Suprapubic skin (tissue), 4 donors: ENCODE measurements around the gene NDUFA13. TPM values are rescaled to one million over a fixed set of nuclear protein-coding genes. Genes with fewer than 3 reads are reported as not detected.

Source experiments
- DNase-seq, 2 donors: peaks; one replicate each; pipeline ENCODE4 v3.0.0-alpha.2; 2019; ENCODE audit warnings: low spot score in 2 of 2
- H3K27ac ChIP-seq: fragments of 200-600 bp; sonication (generic); one replicate; pipeline ENCODE4 v1.5.1; 2019
- H3K27me3 ChIP-seq: fragments of 200-600 bp; sonication (generic); one replicate; pipeline ENCODE4 v1.5.1; 2019
- H3K36me3 ChIP-seq: fragments of 200-600 bp; sonication (generic); one replicate; pipeline ENCODE4 v1.5.1; 2019
- H3K4me1 ChIP-seq: fragments of 200-600 bp; sonication (generic); one replicate; pipeline ENCODE4 v1.5.1; 2019
- H3K4me3 ChIP-seq: fragments of 200-600 bp; sonication (generic); one replicate; pipeline ENCODE4 v1.5.1; 2019; ENCODE audit warnings: mild to moderate bottlenecking
- H3K9me3 ChIP-seq: fragments of 200-600 bp; sonication (generic); one replicate; pipeline ENCODE4 v1.5.1; 2019
- EP300 ChIP-seq: sonication (generic); formaldehyde crosslinking; IDR thresholded peaks from one replicate; pipeline ENCODE4 v1.6.1; 2017; ENCODE audit warnings: antibody characterized with exemption
- POLR2A ChIP-seq, 2 donors: fragments of 450-650 bp; IDR thresholded peaks; one replicate each; pipeline ENCODE4 v1.6.1; 2017; ENCODE audit warnings: antibody characterized with exemption in 2 of 2, mild to moderate bottlenecking in 2 of 2, moderate library complexity in 2 of 2
- POLR2AphosphoS5 ChIP-seq, 3 donors: sonication (generic); formaldehyde crosslinking; IDR thresholded peaks; one replicate each; pipeline ENCODE4 v1.6.1; 2017; ENCODE audit warnings: antibody characterized with exemption in 3 of 3
- WGBS: methylation state at CpG from one replicate; pipeline ENCODE4 v1.1.5; 2018; 5-methylcytosine and 5-hydroxymethylcytosine counted together
- total RNA-seq, 4 donors: library from RNA; depleted of rRNA; stranded (reverse); fragments of >200 nt; gene quantifications; one replicate each; pipeline ENCODE4 v1.1.0, GENCODE V29; 2016
- TF ChIP-seq, protein P1 (sequence below), 2 donors: fragments of 200-600 bp in 1 of 2; fragments of 450-650 bp in 1 of 2; sonication (generic) in 1 of 2; IDR thresholded peaks; one replicate each; pipeline ENCODE4 v1.5.1; 2016 to 2019; ENCODE audit warnings: antibody characterized with exemption in 2 of 2, mild to moderate bottlenecking in 1 of 2, moderate library complexity in 1 of 2

NDUFA13 gene
- total RNA-seq, 4 donors from 2014 or later, result 94.4 to 160 (median 109) TPM

DNA sequence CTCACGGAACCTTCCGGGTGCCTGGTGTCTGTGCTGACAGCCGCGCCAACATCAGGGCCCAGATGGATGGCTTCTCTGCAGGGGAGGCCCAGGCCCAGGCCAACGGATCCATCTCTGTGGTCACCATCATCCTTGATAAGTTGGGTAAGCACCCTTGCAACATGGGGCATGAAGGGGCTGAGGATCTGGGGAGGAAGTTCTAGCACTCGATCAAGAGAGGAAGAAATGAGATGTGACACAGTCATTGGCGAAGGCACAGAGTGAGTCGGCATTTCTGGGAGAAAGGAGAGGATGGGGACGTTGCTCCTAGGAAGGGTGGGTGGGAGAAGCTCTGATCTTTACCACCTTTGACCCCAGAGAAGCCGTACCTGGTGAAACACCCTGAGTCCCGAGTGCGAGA, 26.5 kb downstream of the NDUFA13 start:
- H3K27me3 ChIP-seq, result peaks cover 35% of the 10 kb centered on the region

DNA sequence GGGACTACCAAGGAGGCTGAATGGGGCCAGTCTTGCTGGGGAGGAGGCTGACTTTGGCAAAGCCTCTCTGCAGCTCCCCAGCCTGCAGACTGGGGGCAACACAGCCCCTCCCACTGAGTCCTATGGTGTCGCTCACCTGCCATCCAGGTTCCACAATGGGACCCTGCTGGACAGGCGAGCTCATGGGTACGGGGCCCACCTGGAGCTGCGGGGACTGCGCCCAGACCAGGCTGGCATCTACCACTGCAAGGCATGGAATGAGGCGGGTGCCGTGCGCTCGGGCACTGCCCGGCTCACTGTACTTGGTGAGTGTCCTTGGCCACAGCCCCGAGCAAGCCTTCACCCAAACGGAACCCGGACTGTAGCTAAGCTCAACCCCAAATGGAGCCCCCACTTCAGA, 27.1 kb downstream of the NDUFA13 start:
- Histone ChIP-seq H3K9me3 (no peaks in the 10 kb centered on the region), H3K27ac (no peak overlapping the region), H3K27me3 (peaks cover 40% of the 10 kb centered on the region), H3K4me3 (no peak overlapping the region), H3K36me3 (no peaks in the 10 kb centered on the region), H3K4me1 (peaks cover 37% of the 10 kb centered on the region)
- 93% methylated on average over 7 of the region's 13 CpGs for WGBS
- DNase-seq, result no peak
- TF ChIP-seq EP300, result no peak
- TF ChIP-seq POLR2AphosphoS5 (IDR thresholded peaks at IDR 0.05), result no peak
- TF ChIP-seq POLR2A (IDR thresholded peaks at IDR 0.05), result no peak
- TF ChIP-seq, protein P1, sequence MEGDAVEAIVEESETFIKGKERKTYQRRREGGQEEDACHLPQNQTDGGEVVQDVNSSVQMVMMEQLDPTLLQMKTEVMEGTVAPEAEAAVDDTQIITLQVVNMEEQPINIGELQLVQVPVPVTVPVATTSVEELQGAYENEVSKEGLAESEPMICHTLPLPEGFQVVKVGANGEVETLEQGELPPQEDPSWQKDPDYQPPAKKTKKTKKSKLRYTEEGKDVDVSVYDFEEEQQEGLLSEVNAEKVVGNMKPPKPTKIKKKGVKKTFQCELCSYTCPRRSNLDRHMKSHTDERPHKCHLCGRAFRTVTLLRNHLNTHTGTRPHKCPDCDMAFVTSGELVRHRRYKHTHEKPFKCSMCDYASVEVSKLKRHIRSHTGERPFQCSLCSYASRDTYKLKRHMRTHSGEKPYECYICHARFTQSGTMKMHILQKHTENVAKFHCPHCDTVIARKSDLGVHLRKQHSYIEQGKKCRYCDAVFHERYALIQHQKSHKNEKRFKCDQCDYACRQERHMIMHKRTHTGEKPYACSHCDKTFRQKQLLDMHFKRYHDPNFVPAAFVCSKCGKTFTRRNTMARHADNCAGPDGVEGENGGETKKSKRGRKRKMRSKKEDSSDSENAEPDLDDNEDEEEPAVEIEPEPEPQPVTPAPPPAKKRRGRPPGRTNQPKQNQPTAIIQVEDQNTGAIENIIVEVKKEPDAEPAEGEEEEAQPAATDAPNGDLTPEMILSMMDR (IDR thresholded peaks at IDR 0.05), result no peak

More for the DNA sequence above, 26.5 kb downstream of the NDUFA13 start:
- Histone ChIP-seq H3K9me3 (no peaks in the 10 kb centered on the region), H3K27ac (no peak overlapping the region), H3K4me1 (peaks cover 42% of the 10 kb centered on the region), H3K36me3 (no peaks in the 10 kb centered on the region), H3K4me3 (no peak overlapping the region)
- DNase-seq, result no peak
- WGBS, result 81% methylated on average over 7 of the region's 12 CpGs
- TF ChIP-seq, protein P1 (IDR thresholded peaks at IDR 0.05), result no peak
- TF ChIP-seq POLR2AphosphoS5 (IDR thresholded peaks at IDR 0.05) (no peak), EP300 (no peak), POLR2A (IDR thresholded peaks at IDR 0.05) (no peak)

DNA sequence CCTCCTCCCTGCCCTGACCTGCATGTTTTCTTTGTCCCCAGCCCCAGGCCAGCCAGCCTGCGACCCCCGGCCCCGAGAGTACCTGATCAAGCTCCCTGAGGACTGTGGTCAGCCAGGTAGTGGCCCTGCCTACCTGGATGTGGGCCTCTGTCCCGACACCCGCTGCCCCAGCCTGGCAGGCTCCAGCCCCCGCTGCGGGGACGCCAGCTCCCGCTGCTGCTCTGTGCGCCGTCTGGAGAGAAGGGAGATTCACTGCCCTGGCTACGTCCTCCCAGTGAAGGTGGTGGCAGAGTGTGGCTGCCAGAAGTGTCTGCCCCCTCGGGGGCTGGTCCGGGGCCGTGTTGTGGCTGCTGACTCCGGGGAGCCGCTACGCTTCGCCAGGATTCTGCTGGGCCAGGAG, 27.6 kb downstream of the NDUFA13 start:
- peaks cover 32% of the 10 kb centered on the region for H3K4me1 ChIP-seq
- H3K36me3 ChIP-seq, result no peaks in the 10 kb centered on the region
- H3K9me3 ChIP-seq, result no peaks in the 10 kb centered on the region
- no peak overlapping the region for H3K27ac ChIP-seq
- H3K27me3 ChIP-seq, result peaks cover 43% of the 10 kb centered on the region
- 97% methylated on average over 18 of the region's 19 CpGs for WGBS
- no peak overlapping the region for H3K4me3 ChIP-seq
- DNase-seq, result no peak
- TF ChIP-seq EP300, result no peak
- TF ChIP-seq POLR2AphosphoS5 (IDR thresholded peaks at IDR 0.05), result no peak
- TF ChIP-seq, protein P1 (IDR thresholded peaks at IDR 0.05), result no peak
- no peak for TF ChIP-seq POLR2A (IDR thresholded peaks at IDR 0.05)

DNA sequence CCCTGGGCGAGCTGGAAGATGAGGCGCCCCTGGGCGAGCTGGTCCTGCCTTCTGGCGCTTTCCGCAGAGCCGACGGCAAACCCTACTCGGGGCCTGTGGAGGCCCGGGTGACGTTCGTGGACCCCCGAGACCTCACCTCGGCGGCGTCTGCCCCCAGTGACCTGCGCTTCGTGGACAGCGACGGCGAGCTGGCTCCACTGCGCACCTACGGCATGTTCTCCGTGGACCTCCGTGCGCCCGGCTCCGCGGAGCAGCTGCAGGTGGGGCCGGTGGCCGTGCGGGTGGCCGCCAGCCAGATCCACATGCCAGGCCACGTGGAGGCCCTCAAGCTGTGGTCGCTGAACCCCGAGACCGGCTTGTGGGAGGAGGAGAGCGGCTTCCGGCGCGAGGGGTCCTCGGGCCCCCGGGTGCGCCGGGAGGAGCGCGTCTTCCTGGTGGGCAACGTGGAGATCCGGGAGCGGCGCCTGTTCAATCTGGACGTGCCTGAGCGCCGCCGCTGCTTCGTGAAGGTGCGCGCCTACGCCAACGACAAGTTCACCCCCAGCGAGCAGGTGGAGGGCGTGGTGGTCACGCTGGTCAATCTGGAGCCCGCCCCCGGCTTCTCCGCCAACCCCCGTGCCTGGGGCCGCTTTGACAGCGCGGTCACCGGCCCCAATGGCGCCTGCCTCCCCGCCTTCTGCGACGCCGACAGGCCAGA, 28.4 kb downstream of the NDUFA13 start:
- H3K4me1 ChIP-seq, result peaks cover 26% of the 10 kb centered on the region
- H3K27ac ChIP-seq, result no peak overlapping the region
- 92% methylated on average over 42 of the region's 75 CpGs for WGBS
- no peak for DNase-seq
- H3K27me3 ChIP-seq, result peaks cover 49% of the 10 kb centered on the region
- H3K9me3 ChIP-seq, result no peaks in the 10 kb centered on the region
- H3K4me3 ChIP-seq, result no peak overlapping the region
- no peaks in the 10 kb centered on the region for H3K36me3 ChIP-seq
- TF ChIP-seq, protein P1 (IDR thresholded peaks at IDR 0.05), result no peak
- TF ChIP-seq POLR2A (IDR thresholded peaks at IDR 0.05) (no peak), EP300 (no peak), POLR2AphosphoS5 (IDR thresholded peaks at IDR 0.05) (no peak)

DNA sequence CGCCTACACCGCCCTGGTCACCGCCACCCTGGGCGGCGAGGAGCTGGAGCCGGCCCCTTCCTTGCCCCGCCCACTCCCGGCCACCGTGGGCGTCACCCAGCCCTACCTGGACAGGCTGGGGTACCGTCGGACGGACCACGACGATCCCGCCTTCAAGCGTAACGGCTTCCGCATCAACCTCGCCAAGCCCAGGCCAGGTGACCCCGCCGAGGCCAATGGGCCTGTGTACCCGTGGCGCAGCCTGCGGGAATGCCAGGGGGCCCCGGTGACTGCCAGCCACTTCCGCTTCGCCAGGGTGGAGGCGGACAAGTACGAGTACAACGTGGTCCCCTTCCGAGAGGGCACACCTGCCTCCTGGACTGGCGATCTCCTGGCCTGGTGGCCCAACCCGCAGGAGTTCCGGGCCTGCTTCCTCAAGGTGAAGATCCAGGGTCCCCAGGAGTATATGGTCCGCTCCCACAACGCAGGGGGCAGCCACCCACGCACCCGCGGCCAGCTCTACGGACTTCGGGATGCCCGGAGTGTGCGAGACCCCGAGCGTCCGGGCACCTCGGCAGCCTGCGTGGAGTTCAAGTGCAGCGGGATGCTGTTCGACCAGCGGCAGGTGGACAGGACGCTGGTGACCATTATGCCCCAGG, 29.0 kb downstream of the NDUFA13 start:
- peaks cover 25% of the 10 kb centered on the region for H3K4me1 ChIP-seq
- H3K9me3 ChIP-seq, result no peaks in the 10 kb centered on the region
- no peak for TF ChIP-seq EP300
- TF ChIP-seq, protein P1 (IDR thresholded peaks at IDR 0.05), result no peak
- no peak for TF ChIP-seq POLR2AphosphoS5 (IDR thresholded peaks at IDR 0.05)
- TF ChIP-seq POLR2A (IDR thresholded peaks at IDR 0.05), result no peak
- H3K27me3 ChIP-seq, result peaks cover 55% of the 10 kb centered on the region
- no peak overlapping the region for H3K4me3 ChIP-seq
- no peak for DNase-seq
- no peaks in the 10 kb centered on the region for H3K36me3 ChIP-seq
- H3K27ac ChIP-seq, result no peak overlapping the region
- WGBS, result 90% methylated on average over 22 of the region's 53 CpGs
